ENCODE results near the gene NOS3. TPM values are rescaled to one million over a fixed set of nuclear protein-coding genes. Genes with fewer than 3 reads are reported as not detected.

NOS3 gene
- total RNA-seq, 1 experiment from 2014 or later: 0.30 TPM

DNA sequence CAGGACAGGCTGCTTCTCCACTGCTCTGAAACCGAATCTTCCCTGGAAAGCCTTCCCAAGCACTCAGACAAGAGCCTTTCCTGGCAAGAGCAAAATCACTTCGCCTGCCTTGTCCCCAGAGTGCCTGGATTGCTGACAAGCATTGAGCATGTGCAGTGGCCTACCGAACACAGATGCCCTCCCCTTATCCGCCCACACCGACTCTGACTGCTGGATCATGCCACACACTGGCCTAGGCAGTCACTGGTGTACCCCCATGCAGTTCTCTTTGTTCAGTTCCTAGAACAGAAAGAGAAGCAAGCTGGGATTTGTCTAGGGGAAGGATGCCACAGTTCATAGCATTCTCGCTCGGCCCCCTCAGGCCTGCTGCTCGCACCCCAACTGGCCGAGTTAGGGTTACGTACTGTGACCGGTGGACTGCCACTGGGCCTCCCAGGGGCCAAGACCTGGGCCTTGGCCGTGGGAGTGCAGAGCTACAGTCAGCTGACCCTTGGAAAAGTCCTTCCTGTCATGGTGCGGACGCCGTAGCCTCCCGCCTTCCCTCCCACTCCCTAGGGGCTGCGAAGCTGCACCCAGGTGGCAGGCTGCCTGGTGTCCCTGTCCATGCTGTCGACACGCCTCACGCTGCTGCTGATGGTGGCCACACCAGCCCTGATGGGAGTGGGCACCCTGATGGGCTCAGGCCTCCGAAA is 44.4 kb downstream of the NOS3 start:
- DNase-seq (ENCODE audit: unreplicated experiment): no peak
- Mint-ChIP-seq H3K27me3 (ENCODE audit: insufficient read depth, unreplicated experiment) (no peaks in the 10 kb centered on the region), H3K27ac (ENCODE audit: low read depth, unreplicated experiment) (no peak overlapping the region), H3K4me1 (ENCODE audit: insufficient read depth, unreplicated experiment) (peaks cover 15% of the 10 kb centered on the region), H3K9me3 (ENCODE audit: unreplicated experiment) (no peaks in the 10 kb centered on the region), H3K36me3 (ENCODE audit: insufficient read depth, unreplicated experiment) (peaks cover 25% of the 10 kb centered on the region), H3K4me3 (ENCODE audit: unreplicated experiment) (no peak overlapping the region)
- intact Hi-C loops (cut with micrococcal nuclease): no loop called here
- BruUV-seq (replicated peaks): no TSS peak
- TF ChIP-seq, protein P1, sequence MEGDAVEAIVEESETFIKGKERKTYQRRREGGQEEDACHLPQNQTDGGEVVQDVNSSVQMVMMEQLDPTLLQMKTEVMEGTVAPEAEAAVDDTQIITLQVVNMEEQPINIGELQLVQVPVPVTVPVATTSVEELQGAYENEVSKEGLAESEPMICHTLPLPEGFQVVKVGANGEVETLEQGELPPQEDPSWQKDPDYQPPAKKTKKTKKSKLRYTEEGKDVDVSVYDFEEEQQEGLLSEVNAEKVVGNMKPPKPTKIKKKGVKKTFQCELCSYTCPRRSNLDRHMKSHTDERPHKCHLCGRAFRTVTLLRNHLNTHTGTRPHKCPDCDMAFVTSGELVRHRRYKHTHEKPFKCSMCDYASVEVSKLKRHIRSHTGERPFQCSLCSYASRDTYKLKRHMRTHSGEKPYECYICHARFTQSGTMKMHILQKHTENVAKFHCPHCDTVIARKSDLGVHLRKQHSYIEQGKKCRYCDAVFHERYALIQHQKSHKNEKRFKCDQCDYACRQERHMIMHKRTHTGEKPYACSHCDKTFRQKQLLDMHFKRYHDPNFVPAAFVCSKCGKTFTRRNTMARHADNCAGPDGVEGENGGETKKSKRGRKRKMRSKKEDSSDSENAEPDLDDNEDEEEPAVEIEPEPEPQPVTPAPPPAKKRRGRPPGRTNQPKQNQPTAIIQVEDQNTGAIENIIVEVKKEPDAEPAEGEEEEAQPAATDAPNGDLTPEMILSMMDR (IDR thresholded peaks at IDR 0.05; ENCODE audit: unreplicated experiment): no peak
- ChIA-PET CTCF (no interaction called here), POLR2A (no interaction called here)

DNA sequence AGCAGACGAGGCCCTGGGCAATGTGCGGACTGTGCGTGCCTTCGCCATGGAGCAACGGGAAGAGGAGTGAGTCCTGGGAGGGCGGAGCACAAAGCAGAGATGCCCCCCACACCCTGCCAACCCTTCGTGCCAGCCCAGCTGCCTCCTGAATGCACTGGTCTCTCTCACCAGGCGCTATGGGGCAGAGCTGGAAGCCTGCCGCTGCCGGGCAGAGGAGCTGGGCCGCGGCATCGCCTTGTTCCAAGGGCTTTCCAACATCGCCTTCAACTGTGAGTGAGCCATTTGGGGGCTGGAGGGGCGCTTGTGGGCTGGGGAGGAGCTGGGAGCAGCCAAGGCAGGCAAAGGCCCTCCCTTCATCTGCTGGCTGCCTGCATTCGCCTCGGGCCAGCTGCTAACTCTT is 45.1 kb downstream of the NOS3 start:
- ChIA-PET CTCF (interaction anchor here (0.7 to 1.2 kb wide), 2 partner anchors 27 to 131 kb away, joined by 3 read pairs; no protein-coding TSS in a partner anchor), POLR2A (no interaction called here)
- Mint-ChIP-seq H3K36me3 (ENCODE audit: insufficient read depth, unreplicated experiment) (peaks cover 27% of the 10 kb centered on the region), H3K4me1 (ENCODE audit: insufficient read depth, unreplicated experiment) (peaks cover 15% of the 10 kb centered on the region), H3K27me3 (ENCODE audit: insufficient read depth, unreplicated experiment) (no peaks in the 10 kb centered on the region), H3K27ac (ENCODE audit: low read depth, unreplicated experiment) (no peak overlapping the region), H3K9me3 (ENCODE audit: unreplicated experiment) (no peaks in the 10 kb centered on the region), H3K4me3 (ENCODE audit: unreplicated experiment) (no peak overlapping the region)
- DNase-seq (ENCODE audit: unreplicated experiment): no peak
- intact Hi-C loops (cut with micrococcal nuclease): no loop called here
- no TSS peak for BruUV-seq (replicated peaks)
- TF ChIP-seq, protein P1 (IDR thresholded peaks at IDR 0.05; ENCODE audit: unreplicated experiment): no peak

DNA sequence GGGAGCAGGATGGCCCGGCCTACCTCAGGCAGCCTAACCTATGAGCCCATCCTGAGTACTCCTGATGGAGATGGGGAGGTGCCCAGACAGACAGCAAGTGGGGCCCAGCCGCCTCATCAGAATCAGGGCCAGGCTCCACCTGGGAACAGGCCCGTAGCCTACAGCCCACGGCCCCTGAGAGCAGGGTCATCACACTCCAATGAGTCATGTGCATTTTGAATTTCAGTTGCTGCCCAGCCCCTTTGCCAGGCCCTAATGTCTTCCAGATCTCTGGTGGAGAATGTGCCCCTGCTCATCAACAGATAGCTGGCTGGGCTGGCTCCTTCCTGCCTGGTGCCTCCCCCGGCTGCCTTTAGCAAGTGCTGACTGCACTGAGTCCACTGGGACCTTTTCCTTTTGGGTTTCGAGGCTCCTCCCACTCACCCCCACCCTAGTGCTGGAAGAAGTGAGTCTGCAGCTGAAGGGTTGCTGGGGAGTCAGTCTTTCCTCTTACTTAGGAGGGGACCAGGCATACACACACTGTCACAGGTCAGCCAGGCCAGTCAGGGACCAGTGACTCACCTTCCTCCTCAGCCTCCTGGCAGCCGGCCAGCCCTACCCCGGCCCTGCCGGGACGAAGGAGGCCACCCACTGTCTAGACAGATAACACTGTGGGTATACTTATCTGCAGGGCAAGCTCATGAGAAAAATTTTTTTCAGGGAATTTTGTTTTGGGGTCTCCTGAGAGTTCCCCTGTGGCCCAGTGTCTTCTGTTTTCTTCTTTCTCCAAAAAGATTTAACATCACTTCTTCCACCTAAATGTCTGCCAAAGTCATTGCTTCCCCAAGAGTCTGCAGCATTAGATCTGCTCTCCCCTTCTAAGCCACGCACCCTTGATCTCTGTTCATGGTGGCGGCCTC is 48.4 kb downstream of the NOS3 start:
- Mint-ChIP-seq H3K27me3 (ENCODE audit: insufficient read depth, unreplicated experiment) (no peaks in the 10 kb centered on the region), H3K27ac (ENCODE audit: low read depth, unreplicated experiment) (peak overlapping the region; percentile 23), H3K36me3 (ENCODE audit: insufficient read depth, unreplicated experiment) (peaks cover 16% of the 10 kb centered on the region), H3K4me3 (ENCODE audit: unreplicated experiment) (no peak overlapping the region), H3K9me3 (ENCODE audit: unreplicated experiment) (no peaks in the 10 kb centered on the region), H3K4me1 (ENCODE audit: insufficient read depth, unreplicated experiment) (peaks cover 15% of the 10 kb centered on the region)
- no TSS peak for BruUV-seq (replicated peaks)
- POLR2A ChIA-PET: interaction anchor here (0.7 to 1.6 kb wide), 3 partner anchors 11 to 76 kb away, joined by 3 to 11 read pairs (median 3); partner anchors contain the start of gene ABCB8
- TF ChIP-seq, protein P1 (IDR thresholded peaks at IDR 0.05; ENCODE audit: unreplicated experiment): no peak
- intact Hi-C loops (cut with micrococcal nuclease): no loop called here
- CTCF ChIA-PET: interaction anchor here (0.6 to 1.3 kb wide), 4 partner anchors 40 to 989 kb away, joined by 3 to 6 read pairs (median 3); no protein-coding TSS in a partner anchor
- peak; percentile 85 for DNase-seq (ENCODE audit: unreplicated experiment)

Data from MCF 10A (cell line).